ENCODE results near the gene TIGD7. TPM values are rescaled to one million over a fixed set of nuclear protein-coding genes. Genes with fewer than 3 reads are reported as not detected.

Gene TIGD7
- total and polyA plus RNA-seq, 2 of the 13 experiments (the other 11 are each of a cell fraction or from before 2014, with no cell fraction given): not detected

- Histone ChIP-seq H3K4me3 (replicated peaks in 1 of 3; ENCODE audit: insufficient read depth in 1 of 3, low read depth in 2 of 3, low read length in 3 of 3) (no peak within 1 kb of the TSS), H3K9me3 (ENCODE audit: low read length) (no peaks in the 10 kb centered on the region), H3K4me1 (ENCODE audit: insufficient read depth, low read length) (peaks cover 43% of the 10 kb centered on the region), H3K9ac (ENCODE audit: insufficient read depth, low read depth, low read length) (no peak within 1 kb of the TSS; the same call in 1 of the 2 replicates), H3K79me2 (ENCODE audit: insufficient read depth, low read length) (no peaks in the 10 kb centered on the region), H3K36me3 (replicated peaks in 1 of 2; ENCODE audit: control insufficient read depth in 1 of 2, insufficient read depth in 2 of 2, low read length in 2 of 2) (no peaks in the 10 kb centered on the region), H2AFZ (ENCODE audit: low read length) (no peak within 1 kb of the TSS), H3K4me2 (ENCODE audit: low read depth, low read length) (peak within 1 kb of the TSS; percentile 45; the same call in 1 of the 2 replicates), H4K20me1 (ENCODE audit: insufficient read depth, low read length) (no peaks in the 10 kb centered on the region), H3K27ac (ENCODE audit: extremely low read length, insufficient read depth, low read length) (no peak within 1 kb of the TSS), H3K27me3 (ENCODE audit: control insufficient read depth in 1 of 2, insufficient read depth in 2 of 2, low read length in 2 of 2) (peaks cover 7 to 34% of the 10 kb centered on the region in 2 experiments; a peak in 4 of 5 replicates)
- in situ Hi-C loops (cut with HindIII; ENCODE audit: extremely low pct_ligation_motif_present, low pct_unique_long_range_greater_than_20kb): no loop called here
- ATAC-seq (peak; percentile 47), DNase-seq (ENCODE audit: low spot score) (no peak), FAIRE-seq (no peak)
- ChIA-PET POLR2A (interaction anchor here (1.6 kb wide), 1 partner anchor 10 kb away, joined by 5 read pairs; no protein-coding TSS in a partner anchor), CTCF (ENCODE audit: low intra/inter-chr PET ratio, low total read pairs) (no interaction called here)
- WGBS (ENCODE audit: low lambda C conversion rate): 23% methylated on average over 7 of the region's 14 CpGs
- no TSS peak for BruUV-seq (replicated peaks)
- TF ChIP-seq CEBPB (IDR thresholded peaks at IDR 0.05; ENCODE audit: borderline replicate concordance, low read depth, low read length): peak; percentile 36; the same call in 1 of the 2 replicates
- TF ChIP-seq CEBPG (CRISPR knock-in tag; IDR thresholded peaks at IDR 0.05): 0 out of 2 replicates have a peak, but pooled peaks have one; percentile 14
- peak; percentile 10; the same call in 1 of the 2 replicates for TF ChIP-seq UBTF (CRISPR knock-in tag; IDR thresholded peaks at IDR 0.05)
- no peak for TF ChIP-seq PRDM10 (CRISPR knock-in tag; IDR thresholded peaks at IDR 0.05; ENCODE audit: low read depth)
- TF ChIP-seq REST (IDR thresholded peaks at IDR 0.05; ENCODE audit: borderline replicate concordance in 1 of 2, low read depth in 1 of 2, low read length in 2 of 2): peak in 1 of 2 experiments; percentile 77; a peak in 2 of 4 replicates
- intact Hi-C loops (cut with micrococcal nuclease; ENCODE audit: unreplicated experiment): no loop called here
Observed at GRCh38 chr16:3256146-3256865, 48.9 kb downstream of the TIGD7 start, which contains the start of gene MEFV. Gene MEFV (minus strand): TSS chr16:3256633. CDS start chr16:3256587, 46 bp downstream.

Measured in HepG2 (cell line).